HG03095 (cell line): ENCODE data around the gene C6orf163.
A peak's percentile ranks its signal among the peaks of the same experiment; 100 is the strongest.
"Not testable (repeated sequence)": the region's sequence is repeated elsewhere in the genome, so short reads cannot be mapped to it uniquely, and the experiment has no call there.

Experiments
- ATAC-seq: cut with Tn5 transposase; IDR thresholded peaks from one replicate; pipeline ENCODE4 v1.9.1; 2021; ENCODE audit warnings: moderate library complexity; ENCODE audit not compliant: unreplicated experiment

C6orf163 gene

GRCh38 chr6:87344731-87345130, at the start of gene C6orf163:
TSS of gene C6orf163 (plus strand) at chr6:87344813. CDS start at chr6:87345100, 287 bp downstream.
- ATAC-seq: no peak

DNA sequence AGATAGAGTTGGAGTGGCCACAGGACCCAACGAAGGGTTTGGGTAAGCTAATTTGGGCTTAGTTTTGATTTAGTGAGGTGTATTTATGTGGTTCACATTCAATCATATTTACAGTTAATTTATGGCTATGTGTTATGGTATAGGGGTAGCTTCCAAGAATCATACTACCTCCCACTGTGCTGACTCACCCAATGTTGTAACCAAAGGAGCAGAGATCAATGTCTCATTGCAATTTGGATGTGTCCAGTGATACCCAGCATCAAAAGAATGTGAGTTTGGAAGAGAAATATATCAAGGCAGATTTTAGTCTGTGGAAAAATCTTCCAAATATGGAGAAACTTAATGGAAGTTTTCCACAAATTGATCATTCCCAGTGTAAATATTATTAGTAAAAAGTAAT, 47.5 kb upstream of the C6orf163 start:
- ATAC-seq: no peak

GRCh38 chr6:87301277-87301676, 43.3 kb upstream of the C6orf163 start:
- not testable (repeated sequence) for ATAC-seq

GRCh38 chr6:87308970-87309369, 35.6 kb upstream of the C6orf163 start:
- no peak for ATAC-seq

GRCh38 chr6:87312860-87313259, 31.8 kb upstream of the C6orf163 start:
- ATAC-seq: no peak

GRCh38 chr6:87315071-87315470, 29.5 kb upstream of the C6orf163 start:
- no peak for ATAC-seq

DNA sequence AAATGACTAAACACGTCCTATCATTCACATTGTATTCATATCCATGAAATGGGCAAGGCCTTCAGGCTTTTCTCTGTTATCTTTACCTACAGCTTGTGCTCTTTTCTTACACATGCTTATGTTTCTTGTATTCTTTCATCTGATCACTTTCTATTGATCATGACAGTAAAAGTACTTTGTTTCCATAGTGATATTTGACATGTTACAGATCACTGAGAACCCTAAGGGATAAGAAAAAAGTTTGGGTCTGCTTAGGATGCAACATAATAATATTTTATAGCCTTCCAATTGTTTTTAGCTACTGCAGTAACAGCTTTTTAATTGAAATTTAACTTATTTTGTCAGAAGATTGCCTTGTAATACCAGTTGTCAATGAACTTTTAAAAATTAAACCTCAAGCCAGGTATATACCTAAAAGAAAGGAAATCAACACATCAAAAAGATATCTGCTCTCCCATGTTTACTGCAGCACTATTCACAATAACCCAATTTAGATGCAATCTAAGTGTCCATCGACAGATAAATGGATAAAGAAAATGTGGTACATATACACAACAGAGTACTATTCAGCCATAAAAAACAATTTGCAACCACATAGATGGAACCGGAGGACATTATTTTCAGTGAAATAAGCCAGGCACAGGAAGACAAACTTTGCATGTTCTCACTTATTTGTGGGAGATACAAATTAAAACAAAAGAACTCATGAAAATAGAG, 25.2 kb upstream of the C6orf163 start:
- no peak for ATAC-seq

GRCh38 chr6:87322304-87323212, 22.1 kb upstream of the C6orf163 start, which contains the start of gene SMIM8:
TSS of gene SMIM8 (plus strand) at chr6:87322588. CDS start at chr6:87337032, 14,444 bp downstream.
- peak; percentile 100 for ATAC-seq

- not testable (repeated sequence) for ATAC-seq
These were observed 20.7 kb upstream of the C6orf163 start for GRCh38 chr6:87323880-87324279.

- ATAC-seq: no peak
These were observed 13.7 kb upstream of the C6orf163 start for GRCh38 chr6:87330961-87331360.

- no peak for ATAC-seq
These were observed 11.6 kb upstream of the C6orf163 start for GRCh38 chr6:87333033-87333432.

DNA sequence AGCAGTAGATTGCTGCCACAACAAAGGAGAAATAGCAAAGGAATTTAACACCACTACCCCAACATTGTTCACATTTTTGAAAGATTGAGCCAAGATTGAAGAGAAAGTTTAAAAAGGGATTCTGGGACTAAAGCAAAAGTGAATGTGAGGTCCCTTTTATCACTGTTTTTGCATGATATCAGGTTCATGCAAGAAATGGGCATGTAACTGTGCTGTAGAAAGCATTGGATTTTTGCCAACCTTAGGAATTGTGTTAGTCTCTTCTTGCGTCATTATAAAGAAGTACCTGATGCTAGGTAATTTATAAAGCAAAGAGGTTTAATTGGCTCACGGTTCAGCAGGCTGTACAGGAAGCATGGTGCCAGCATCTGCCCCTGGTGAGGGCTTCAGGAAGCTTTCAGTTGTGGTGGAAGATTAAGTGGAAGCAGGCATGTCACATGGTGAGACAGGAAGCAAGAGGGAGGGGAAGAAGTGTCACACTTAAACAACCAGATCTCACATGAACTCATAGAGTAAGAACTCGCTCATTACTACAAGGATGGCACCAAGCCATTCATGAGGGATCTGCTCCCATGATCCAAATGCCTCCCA, 10.9 kb upstream of the C6orf163 start:
- ATAC-seq: no peak

GRCh38 chr6:87334683-87335082, 9.9 kb upstream of the C6orf163 start:
- no peak for ATAC-seq

- no peak for ATAC-seq
These were observed 8.2 kb upstream of the C6orf163 start for GRCh38 chr6:87336367-87336766.

DNA sequence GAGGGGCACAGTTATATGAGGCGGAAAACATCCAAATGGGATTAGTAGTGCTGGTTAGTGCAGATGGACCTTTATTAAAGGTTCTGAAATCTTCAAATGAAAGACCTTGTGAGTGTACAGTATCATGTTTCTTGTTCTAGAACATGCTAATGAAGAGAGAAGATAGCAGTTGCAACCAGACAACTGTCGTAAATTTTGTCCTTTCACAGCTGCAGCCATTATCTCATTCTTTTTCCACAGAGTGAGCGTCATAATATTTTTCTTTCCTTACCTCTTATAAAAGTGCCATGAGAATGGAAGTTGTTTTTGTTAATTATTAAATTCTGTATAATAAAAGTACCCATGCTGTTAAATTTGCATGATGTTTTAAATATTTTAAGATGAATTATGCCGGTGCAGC, 4.4 kb upstream of the C6orf163 start:
- no peak for ATAC-seq

GRCh38 chr6:87341158-87341557, 3.5 kb upstream of the C6orf163 start:
- ATAC-seq: no peak

- ATAC-seq: peak; percentile 93
These were observed 2.7 kb upstream of the C6orf163 start for GRCh38 chr6:87341899-87342298.

DNA sequence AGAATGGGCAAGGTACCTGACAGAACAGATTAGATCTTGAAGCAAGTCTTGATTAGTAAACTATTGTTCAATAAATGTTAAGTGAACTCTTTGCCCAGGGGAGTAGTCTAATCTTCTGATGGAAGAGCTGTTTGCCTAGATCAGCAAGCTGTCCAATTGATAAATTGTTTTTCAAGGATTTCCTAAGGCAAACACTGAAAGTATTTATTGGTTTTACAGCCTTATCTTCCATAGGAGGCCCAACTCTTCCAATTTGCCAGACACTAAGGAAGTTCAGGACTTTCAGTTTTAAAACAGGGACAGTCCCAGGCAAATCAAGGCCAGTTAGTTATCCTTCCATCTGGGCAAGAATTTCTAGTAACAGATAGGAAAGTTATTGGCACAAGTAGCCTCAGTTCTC, 1.8 kb upstream of the C6orf163 start:
- ATAC-seq: no peak

GRCh38 chr6:87346700-87347099, 2.1 kb downstream of the C6orf163 start:
- ATAC-seq: no peak

- no peak for ATAC-seq
These were observed 5.3 kb downstream of the C6orf163 start for GRCh38 chr6:87349896-87350295.

GRCh38 chr6:87350516-87350915, 5.9 kb downstream of the C6orf163 start:
- ATAC-seq: no peak

- no peak for ATAC-seq
These were observed 7.0 kb downstream of the C6orf163 start for GRCh38 chr6:87351583-87351982.
